Activated gamma-delta T cell treated with Interleukin-2 at 50 U/mL for 16 hours (primary cell): Measurements from ENCODE around the gene ZNF41.
A peak's percentile ranks its signal among the peaks of the same experiment; 100 is the strongest.
"Not testable (repeated sequence)": the region's sequence is repeated elsewhere in the genome, so short reads cannot be mapped to it uniquely, and the experiment has no call there.

Experiments
- DNase-seq: peaks from one replicate; pipeline ENCODE4 v3.0.0-alpha.2; 2020

Gene ZNF41

DNA sequence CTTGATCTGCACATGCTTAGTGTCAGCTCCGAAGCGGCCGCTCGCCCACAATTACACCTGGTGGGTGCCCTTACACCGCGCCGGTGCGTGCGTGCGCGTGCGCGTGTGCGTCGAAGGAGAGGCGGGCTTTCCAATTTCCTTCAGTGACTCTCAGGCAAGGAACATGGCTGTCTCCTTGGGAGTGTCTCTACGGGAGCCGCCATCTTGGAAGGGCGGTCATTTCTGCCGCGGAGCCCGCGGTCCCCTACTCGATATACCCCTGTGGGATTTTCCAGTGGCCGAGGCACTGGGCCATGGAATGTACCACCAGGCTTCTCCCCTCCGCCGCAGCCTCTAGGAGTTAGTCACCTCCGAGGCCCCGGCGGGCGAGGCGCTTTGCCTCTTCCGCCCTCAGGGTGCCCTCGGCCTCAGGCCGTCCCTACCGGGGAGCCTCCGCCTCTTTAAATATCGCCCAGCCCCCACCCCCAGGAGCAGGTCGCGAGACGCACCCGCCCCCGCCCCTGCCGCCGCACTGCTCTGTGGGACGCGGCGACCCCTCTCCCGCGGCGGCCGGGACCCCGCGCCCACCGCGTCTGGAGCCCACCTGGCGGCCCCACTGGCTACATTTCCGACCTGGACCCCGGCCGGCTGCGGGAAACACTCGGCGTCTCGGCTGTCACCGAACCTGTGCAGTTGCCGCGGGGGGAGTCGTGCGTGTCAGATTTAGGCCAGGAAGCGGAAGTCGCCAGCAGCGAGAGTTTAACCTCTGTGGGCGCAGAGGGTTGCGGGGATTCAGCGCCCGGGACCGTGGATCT, at the start of gene ZNF41:
ZNF41 (minus strand) TSS at position 711 of the 794 bp plus-strand sequence. CDS start 15,741 bp downstream, outside the sequence.
- DNase-seq: peak; percentile 68

DNA sequence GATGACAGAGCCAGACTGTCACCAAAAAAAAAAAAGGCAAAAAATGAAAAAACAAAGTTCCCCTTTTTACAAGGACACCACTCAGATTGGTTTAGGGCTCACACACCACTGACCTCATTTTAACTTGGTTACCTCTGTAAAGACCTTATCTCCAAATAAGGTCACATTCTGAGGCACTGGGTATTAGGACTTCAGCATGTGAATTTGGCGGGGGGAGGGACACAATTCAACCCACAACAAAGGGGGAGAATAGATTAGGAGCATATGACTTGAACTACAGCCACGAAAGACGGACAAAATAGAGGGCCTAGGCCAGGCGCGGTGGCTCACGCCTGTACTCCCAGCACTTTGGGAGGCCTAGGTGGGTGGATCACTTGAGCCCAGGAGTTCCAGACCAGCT, 47.0 kb upstream of the ZNF41 start:
- no peak for DNase-seq

DNA sequence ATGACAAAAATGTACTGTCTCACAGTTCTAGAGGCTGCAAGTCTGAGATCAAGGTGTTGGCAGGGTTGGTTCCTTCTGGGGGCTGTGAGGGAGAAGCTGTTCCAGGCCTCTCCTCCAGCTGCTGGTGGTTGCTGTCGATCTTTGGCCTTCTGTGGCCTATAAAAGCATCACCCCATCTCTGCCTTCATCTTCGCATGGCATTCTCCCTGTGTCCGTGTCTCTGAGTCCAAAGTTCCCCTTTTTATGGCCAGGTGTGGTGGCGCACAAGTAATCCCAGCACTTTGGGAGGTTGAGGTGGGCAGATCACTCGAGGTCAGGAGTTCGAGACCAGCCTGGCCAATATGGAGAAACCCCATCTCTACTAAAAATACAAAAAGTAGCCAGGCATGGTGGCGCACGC, 46.5 kb upstream of the ZNF41 start:
- DNase-seq: no peak

DNA sequence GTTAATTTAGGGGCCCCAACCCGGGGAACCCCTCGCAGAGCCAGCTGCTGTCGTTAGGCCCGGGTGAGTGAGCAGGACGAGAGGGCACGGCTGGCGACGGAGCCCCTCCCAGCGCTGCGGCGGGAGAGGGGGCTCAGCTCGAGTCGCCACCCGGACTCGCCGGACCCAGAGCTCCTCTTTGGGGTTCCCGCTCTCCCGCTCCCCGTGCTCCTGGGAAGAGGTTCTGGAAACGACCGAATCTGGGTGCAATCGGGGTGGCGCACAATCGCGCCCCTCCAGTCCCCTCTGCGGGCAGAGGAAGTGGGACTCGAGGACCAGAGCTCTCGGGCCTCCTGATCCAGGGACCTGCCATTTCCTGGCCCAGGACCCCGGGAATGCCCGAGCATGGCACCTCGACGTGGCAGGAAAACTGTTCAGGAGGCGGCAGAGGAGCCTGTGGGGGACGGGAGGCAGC, 40.7 kb upstream of the ZNF41 start:
- DNase-seq: no peak

DNA sequence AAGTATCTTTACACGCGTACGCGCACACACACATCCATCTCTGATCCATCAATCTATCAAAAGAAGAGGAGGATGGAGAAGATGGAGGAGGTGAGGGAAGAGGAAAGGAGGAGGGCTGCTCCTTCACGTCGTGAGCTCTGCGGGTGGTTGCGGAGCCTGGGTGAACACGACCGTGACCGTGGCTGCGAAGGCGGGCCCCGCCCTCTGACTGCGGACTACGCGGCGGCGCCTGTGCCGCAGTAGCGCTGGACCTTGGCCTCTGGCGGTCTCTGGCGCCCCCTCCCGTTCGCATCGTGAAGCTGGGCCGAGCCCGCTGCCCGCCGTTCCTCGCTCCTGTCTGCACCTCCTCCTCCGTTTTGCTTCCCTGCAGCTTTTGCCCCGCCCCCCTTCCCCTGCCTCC, 40.3 kb upstream of the ZNF41 start:
- peak; percentile 75 for DNase-seq

DNA sequence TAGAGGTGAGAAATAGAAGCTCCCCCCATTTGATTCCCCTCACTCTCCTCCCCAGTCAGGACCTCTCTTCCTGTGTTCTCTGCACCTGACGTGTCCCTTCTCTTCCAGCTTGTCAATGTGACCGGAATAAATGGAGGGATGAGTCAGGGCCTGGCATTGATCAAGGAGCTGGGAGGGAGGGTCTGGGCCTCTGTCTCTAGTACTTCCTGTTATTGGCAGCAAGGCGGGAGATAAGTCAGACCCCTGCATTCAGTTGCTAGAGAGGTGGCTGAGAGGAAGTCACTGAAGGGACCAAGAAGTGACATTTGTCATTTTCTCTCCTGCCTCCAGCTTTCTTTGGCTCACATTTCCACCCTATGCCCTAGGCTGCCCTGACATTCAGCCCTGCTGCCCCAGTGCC, 35.1 kb upstream of the ZNF41 start:
- DNase-seq: no peak

DNA sequence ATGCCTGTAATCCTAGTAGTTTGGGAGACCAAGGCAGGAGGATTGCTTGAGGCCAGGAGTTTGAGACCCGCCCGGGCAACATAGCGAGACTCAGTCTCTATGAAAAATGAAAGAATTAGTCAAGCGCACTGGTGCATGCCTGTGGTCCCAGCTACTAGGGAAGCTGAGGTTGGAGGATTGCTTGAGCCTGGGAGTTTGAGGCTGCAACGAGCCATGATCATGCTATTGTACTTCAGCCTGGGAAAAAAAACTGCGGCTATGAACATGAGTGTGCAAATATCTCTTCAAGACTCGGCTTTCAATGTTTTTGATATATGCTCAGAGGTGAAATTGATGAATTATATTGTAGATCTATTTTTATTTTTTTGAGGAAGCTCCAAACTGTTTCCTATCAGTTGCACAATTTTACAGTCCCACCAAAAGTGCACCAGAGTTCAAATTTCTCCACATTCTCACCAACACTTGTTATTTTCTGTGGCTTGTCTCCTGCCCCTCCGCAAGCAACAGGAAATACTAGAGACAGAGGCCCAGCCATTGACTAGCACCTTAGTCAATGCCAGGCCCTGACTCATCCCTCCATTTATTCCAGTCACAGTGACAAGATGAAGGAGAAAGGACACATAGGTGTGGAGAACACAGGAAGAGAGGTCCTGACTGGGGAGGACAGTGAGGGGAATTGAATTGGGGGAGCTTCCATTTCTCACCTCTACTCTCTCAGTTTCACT, 33.1 kb upstream of the ZNF41 start:
- DNase-seq: no peak

DNA sequence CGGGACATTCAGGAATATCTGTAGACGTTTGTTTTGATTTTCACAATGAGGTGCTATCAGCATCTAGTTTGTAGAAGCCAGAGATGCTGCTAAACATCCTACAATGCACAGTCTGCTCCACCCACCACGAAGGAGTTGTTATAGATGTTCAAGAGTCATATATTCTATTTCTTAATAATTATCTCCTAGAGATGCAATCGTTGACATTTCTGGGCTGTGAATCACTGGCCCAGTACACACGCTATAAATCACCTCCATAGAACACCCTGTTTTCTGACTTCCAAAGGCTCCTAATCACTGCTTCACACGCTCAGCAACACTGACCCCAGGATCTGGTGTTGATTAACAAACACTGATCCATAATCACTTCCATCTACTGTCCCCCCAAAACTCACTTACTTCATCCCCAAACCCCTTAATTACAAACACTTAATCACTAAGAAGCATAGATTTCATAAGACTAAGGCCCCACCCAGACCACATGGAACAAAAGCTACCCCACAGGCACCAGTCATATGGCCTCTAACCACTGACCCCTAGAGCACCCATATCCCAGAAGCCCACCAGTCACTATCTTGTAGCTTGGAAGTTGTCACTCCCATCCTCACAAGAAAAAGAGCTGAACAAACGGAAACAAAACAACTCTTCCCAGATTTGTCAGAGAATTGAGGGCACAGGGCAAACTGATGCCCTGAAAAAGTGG, 31.7 kb upstream of the ZNF41 start:
- DNase-seq: no peak

DNA sequence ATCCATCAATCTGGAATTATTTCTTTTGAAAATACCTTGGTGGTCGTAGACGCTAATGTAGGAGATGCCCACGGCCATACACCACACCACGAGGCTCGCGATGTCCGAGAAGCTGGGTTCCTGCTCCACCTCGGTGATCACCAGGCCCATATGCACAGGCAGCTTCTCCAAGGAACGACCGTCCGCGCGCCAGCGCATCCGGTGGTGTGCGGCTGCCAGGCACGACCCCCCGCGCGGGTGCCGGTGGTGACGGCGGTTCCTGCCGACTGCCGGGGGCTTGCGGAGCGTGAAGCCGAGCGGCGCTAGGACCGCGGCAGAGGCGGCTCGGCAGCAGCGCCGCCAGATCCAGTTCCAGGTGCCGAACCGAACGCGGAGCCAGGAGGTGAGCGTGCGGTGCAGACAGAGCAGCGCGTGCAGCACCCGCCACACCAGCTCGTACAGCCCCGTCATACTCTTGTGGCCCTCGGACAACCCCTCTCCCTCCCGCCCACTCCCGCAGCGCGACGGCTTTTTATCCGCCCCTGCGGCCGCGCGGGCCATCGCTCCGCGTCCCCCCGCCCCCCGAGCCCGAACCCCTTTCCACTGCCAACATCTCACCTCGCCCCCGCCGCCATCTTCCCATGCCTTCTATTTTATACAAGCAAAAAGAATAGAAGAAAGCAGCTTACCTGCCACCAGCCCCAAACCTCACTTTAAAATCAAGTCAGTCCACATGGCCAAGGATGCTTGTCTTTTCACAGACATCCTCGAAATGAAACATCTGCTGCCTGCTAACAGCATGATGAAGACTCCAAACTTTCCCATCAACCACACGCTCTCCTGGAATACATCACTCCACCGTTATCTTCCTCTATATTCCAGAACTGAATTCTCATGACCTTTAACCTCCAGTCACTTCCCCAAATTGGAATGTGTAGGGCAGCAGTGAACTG, 30.3 kb upstream of the ZNF41 start:
- not testable (repeated sequence) for DNase-seq

DNA sequence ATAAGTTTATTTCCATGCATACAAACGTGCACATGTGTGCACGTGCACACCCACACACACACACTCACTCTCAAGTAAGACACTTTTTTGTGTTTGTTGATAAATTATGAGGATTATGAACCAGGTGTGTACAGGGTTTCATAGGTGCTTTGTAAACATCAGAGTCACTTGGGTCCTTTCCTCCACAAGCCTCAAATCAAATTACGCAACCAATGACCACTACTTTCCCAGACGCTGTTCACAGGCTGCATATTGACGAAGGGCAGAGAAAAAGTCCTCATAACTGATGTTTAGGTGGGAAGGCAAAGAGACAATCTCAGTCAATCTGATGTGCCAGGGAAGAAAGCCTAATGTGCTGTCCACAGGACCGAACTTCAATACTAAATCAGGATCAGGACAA, 29.4 kb upstream of the ZNF41 start:
- DNase-seq: not testable (repeated sequence)

DNA sequence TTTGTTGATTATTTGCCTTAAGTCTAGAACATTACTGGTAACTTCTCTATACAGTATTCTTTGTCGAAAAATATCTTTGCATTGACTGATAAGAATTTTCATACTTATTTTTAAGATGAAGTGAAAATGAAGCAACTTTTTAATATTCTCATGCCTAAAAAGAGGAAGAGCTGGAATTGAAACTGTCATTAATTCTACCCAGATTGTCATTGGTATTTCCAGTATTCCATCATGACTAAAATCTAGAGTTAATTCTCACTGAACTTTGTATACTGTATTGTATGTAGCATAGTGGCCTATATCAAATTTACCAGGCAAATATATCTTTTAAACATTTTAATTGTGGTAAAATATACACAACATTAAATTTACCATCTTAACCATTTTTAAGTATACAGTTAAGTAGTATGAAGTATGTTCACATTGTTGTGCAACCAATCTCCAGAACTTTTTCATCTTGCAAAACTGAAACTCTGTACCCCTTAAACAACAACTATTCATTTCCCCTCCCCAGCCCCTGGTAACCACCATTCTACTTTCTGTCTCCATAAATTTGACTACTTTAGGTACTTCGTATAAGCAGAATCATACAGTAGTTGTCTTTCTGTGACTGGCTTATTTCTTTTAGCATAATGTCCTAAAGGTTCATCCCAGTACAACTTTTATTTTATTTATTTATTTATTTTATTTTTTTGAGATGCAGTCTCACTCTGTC, 24.3 kb upstream of the ZNF41 start:
- no peak for DNase-seq

DNA sequence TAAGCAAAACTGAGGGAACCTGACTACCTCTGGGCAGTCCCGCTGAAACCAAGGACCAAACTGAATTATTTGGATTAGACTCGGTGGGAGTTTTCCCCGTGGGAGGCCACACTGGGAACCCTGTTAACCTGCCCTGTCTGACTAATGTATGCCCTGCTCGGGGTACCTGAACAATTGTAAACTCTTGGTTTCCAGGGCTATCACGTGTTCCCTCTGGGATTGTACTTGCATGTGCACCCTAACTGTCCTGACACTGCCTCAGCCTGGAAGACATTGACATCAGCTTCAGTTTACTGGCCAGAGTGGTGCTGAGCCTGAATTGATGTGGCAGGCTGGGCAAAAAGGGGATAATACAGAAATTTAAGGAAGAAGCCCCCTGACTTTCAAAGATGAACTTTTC, 20.1 kb upstream of the ZNF41 start:
- no peak for DNase-seq

DNA sequence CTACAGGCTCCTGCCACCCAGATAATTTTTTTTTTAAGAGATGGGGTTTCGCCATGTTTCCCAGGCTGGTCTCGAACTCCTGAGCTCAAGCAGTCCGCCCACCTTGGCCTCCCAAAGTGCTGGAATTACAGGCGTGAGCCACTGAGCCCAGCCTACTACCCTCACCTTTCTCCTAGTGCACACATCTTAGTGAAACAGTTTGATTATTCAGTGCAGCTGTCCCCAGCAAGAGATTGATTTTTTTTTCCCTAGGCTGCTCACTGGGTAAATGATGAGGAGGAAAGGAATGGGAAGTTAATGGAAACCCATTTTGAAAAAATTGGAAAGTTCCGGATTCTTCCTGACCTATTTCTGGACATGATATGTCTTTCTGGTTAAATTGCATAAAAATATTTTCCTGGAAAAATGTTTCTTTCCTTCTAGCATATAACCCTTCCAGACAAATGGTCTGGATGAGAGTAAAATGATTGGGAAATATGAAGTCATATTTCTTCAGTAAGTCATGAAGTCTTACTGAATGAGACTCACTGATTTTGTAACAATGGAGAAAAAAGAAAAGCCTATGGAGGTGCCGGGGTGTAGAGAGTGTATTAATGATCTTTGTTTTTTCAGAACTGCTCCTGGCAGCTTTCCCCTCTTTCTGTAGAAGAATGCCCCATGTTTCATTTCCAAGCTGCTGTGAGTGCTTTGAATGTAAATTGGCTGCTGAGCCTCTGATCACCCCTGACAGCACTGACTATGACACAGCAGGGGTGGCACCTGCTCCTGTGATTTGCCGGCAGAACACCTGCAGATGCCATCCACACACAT, 19.5 kb upstream of the ZNF41 start:
- no peak for DNase-seq

DNA sequence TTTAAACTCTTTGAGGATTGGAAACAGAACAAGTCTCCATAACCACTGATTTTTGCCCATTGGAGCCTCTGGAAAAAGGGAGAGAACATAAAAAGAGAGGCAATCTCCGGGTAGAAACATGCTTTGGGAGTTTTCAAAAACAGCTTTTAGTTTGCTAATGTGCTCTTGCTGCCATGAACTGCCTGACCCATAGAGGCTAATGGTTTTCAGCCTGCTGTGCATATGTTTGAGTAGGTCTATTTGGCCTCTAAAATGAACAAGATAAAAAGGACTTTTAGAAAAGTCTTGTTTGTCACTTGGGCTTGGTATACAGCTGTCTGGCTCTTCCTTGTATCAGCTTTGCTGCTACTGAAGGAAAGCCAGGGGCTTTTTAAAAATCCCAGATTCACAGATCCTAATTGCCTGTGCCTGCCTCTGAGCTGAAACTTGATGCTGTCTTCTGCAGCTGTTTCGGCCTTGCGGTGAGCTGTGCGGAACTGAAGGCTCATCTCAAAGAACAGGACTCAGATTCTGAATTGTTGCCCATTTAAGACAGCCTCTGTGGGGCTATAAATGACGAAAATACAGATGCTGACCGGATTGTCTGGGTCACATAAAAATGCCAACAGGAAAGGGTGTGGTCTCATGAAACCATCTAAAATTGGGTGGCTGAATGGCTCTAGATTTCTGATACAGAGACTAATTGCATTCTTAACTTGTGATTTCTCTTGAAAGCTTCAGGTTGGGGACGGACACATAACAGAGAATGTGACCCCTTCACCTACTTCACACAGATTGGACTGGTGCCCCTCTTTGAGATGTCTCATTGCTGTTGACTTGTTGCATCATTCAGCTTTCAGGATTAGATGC, 18.4 kb upstream of the ZNF41 start:
- no peak for DNase-seq

DNA sequence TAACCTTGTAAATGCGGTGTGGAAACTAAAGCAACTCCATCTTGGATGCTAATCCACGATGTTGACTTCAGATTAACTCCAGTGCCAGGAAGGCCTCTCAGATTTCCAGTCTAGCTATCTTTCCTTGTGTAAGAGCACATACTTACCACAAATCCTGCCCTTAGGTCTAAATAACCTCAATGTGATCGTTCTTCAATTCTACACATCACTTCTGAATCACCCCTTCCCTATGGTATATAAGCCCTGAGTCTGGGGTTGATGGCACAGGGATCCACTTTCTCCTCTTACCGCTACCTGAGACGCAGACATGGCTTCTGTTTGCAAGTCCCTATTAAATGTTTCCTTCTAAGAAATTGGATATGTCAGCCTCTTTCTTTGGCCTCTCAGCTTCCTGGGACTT, 17.5 kb upstream of the ZNF41 start:
- DNase-seq: no peak

DNA sequence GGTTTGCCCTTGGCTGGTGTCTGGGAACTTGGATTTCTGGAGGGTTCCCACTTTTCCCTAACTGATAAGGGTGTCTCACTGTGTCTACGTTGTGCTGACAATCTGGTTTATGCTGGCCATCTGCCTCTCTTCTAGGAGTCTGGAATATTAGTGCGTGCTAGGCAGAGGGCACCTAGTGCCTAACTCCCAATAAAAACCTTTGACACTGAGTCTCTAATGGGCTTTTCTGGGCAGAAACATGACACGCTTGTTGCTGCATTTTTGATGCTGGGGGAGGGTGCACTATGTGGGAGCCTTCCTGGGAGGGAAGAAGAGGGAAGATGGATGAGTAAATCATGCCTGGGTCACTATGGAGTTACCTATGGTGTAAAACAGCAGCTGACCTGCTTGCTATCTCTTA, 16.3 kb upstream of the ZNF41 start:
- DNase-seq: no peak

DNA sequence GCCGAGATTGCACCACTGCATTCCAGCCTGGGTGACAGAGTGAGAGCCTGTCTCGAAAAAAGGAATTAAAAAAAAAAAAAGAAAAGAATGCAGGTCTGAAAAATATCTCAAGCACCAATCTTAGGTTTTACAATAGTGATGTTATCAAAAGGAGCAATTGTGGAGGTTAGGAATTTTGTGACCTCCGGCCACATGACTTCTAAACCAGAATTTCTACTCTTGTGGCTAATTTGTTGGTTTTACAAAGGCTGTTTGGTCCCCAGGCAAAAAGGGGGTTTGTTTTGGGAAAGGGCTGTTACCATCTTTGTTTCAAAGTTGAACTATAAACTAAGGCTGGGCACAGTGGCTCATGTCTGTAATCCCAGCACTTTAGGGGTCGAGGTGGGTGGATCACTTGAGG, 15.4 kb upstream of the ZNF41 start:
- no peak for DNase-seq

DNA sequence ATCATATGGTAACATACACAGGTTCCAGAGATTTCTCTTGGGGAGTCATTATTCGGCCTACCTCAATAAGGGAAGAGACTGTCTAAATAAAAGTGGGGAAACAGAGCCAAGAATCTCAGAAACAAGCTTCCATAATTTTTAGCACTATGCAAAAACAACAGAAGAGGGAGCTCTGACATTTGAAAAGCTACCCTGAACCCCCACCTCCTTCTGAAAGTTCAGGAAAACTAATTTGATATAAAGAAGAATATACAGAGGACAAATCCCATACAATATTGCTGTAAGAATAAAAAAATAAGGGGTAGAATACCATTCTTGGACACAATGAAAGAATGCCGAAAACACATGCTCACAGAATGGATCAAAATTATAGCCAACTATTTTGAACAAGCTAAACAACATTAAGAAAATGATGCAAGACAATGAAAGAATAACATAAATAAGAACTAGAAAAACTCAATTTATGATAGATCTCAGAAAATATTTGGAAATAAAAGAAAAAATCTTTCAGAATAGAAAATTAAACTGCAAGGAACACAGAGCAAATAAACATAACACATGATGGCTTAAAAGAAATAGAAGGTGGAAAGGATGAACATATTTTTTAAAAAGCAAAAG, 14.4 kb upstream of the ZNF41 start:
- DNase-seq: no peak

DNA sequence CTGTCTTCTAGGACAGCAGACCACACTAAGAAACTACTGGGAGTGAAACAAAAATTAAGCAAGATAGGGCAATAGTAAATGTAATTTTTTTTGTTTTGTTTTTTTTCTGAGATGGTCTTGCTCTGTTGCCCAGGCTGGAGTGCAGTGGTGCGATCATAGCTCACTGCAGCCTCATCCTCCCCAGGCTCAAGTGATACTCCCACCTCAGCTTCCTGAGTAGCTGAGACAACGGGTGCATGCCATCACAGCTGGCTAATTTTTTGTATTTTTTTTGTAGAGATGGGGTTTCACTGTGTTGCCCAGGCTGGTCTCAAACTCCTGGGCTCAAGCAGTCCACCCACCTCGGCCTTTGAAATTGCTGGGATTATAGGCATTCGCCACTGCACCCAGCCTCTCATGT, 9.1 kb upstream of the ZNF41 start:
- DNase-seq: not testable (repeated sequence)
